GM13977 (cell line): ENCODE data around the gene PPP1R2B.

Experiments
- DNase-seq: peaks from one replicate; pipeline ENCODE4 v3.0.0; 2012; ENCODE audit warnings: low spot score
- in situ Hi-C: fragments of 300-500 bp; cut with MboI; formaldehyde crosslinking; loops from one replicate; pipeline ENCODE4 v1.12.0; 2022; ENCODE audit warnings: low sequenced_read_pairs, low pct_unique_long_range_greater_than_20kb, mixed read lengths, inconsistent platforms; ENCODE audit not compliant: unreplicated experiment
- TF ChIP-seq, protein P1 (sequence below): IDR thresholded peaks from 2 replicates; pipeline ENCODE4 v1.5.1; 2012; ENCODE audit warnings: mild to moderate bottlenecking, control low read depth; ENCODE audit not compliant: insufficient read depth; ENCODE audit errors: extremely low read depth, missing control alignments

The PPP1R2B gene

DNA sequence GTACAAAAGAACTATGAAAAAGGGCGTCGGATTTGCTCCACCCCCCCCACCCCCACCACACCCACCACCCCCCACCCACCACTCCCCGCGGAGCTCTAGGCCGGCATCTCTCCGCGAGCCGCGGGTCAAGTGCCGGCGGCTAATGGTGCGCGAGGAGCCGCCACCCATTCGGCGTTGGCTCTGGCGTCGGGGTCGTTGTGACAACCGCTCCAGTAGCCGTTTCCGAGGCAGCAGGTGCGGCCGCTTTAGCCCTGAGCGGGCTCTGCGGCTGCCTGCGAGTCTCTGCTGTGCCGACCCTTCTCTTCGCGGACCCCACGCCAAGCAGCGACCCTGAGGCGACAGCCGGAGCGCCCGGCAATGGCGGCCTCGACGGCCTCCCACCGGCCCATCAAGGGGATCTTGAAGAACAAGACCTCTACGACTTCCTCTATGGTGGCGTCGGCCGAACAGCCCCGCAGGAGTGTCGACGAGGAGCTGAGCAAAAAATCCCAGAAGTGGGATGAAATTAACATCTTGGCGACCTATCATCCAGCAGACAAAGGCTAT lies at the start of gene PPP1R2B:
TSS of gene PPP1R2B (plus strand) at position 90 of the 546 bp plus-strand sequence. CDS start at position 358, 268 bp downstream.
- in situ Hi-C loops = no loop called here
- no peak for DNase-seq
- TF ChIP-seq, protein P1, sequence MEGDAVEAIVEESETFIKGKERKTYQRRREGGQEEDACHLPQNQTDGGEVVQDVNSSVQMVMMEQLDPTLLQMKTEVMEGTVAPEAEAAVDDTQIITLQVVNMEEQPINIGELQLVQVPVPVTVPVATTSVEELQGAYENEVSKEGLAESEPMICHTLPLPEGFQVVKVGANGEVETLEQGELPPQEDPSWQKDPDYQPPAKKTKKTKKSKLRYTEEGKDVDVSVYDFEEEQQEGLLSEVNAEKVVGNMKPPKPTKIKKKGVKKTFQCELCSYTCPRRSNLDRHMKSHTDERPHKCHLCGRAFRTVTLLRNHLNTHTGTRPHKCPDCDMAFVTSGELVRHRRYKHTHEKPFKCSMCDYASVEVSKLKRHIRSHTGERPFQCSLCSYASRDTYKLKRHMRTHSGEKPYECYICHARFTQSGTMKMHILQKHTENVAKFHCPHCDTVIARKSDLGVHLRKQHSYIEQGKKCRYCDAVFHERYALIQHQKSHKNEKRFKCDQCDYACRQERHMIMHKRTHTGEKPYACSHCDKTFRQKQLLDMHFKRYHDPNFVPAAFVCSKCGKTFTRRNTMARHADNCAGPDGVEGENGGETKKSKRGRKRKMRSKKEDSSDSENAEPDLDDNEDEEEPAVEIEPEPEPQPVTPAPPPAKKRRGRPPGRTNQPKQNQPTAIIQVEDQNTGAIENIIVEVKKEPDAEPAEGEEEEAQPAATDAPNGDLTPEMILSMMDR = no peak

DNA sequence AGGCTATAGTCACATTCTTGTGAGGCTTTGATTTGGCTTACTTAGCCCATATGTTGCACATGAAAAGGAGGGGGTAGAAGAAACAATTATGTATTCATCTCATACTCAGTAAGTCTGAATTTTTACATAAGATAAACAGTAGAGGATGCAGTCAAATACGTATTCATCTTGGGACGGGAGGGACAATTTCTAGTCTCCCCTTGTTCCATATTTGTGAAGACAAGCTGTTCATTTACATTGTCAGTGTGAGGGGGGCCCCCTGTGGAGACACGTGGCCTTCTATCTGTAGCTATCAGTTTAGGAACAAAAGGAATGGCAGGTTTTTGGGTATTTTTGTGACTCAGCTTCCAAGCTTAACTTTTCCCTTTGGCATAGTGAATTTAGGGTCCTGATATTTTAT lies 49.2 kb upstream of the PPP1R2B start:
- no peak for DNase-seq
- in situ Hi-C loops = no loop called here
- TF ChIP-seq, protein P1 = no peak

DNA sequence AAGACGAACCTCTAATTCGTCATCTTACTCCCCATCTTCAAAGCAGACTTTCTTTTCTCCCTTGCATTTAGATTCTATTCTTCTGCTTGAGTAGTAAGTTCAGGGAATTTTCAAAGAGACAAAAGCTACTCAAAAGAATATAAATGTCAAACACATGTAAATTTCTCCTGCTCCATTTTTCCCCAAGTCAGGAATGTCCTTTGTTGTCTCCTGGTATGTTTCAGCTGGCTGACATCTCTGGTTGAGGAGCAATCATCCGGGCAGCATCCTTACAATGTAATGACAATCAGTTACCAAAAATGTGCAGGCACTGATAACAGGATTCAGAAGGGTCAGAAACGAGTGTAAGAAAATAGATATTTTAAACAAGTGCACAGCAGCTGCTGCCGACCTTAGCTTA lies 47.6 kb upstream of the PPP1R2B start:
- DNase-seq = no peak
- TF ChIP-seq, protein P1 = no peak
- in situ Hi-C loops = no loop called here

- TF ChIP-seq, protein P1 = no peak
- in situ Hi-C loops = no loop called here
- no peak for DNase-seq
Measured at GRCh38 chr5:156803404-156803803, 46.7 kb upstream of the PPP1R2B start.

DNA sequence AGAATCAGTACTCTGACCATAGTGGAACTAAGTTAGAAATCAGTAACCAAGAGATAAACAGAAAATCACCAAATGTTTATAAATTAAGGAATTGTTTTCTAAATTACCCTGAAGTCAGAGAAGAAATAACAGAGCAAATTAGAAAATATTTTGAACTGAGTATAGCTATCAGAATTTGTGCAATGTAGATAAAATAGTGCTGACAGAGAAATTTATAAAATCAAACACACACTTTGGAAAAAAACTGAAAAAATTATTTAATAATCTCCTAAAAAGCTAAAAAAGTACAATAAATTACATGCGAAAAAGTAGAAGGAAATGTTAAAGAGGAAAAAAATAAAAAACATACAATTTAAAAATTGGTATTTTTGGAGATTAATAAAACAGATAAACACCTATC lies 37.1 kb upstream of the PPP1R2B start:
- in situ Hi-C loops = no loop called here
- TF ChIP-seq, protein P1 = no peak
- DNase-seq = no peak

GRCh38 chr5:156815988-156816599 lies 34.0 kb upstream of the PPP1R2B start:
- in situ Hi-C loops = no loop called here
- peak; percentile 48 for DNase-seq
- TF ChIP-seq, protein P1 = peak; percentile 49
